NCI-H510A (cell line): ENCODE results near the gene MVK.

ENCODE experiments used
- DNase-seq: peaks from one replicate; lab custom pipeline; 2025; lab: John Stamatoyannopoulos, UW

MVK gene

DNA sequence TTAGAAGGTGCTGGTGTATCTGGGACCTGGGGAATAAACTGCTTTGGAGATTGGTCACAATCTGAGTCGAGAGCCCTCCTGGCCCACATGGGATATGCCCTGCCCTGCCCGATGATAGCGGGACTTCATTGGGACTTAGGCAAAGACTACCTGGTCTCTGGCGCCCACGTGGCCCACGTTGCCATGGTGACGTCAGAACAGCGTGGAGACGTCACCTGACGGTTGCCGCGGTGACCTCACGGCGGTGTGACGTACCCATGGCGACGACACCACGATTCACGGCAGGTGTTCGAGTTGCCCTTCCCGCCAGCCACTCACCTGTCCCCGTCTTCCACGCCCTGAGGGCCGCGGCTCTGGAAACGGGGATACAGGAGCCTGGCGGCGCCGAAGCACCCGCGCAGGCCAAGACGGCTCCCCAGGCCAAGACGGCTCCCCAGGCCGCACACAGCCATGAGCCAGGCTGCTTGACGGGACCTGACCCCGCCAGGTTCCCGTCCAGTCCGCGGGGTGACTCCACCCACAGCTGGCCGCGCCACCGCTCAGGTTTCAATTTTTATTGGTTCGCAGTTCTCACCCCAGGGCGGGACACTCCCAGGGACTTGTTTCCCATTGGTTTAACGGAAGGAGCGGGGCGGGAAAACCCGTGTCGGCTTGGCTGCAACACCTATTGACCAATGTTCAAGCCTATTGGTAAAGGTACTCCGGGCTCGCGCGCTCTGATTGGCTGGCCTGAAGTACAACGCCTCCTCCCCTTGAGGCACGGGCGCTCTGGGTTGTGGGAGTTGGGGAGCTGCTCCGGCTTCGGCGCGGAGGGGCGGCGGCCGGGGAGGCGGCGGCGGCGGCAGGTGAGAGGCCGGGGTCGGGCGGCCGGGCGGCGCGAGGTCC, at the start of gene MVK, which contains the start of gene MMAB:
Gene MVK, plus strand, starts transcription at position 766 of the 885 bp plus-strand sequence. CDS start 1,029 bp downstream, outside the sequence.
Gene MMAB, minus strand, starts transcription at position 476 of the 885 bp plus-strand sequence. Its CDS starts 24 bp downstream, at position 452.
- peak; percentile 98 for DNase-seq

GRCh38 chr12:109524466-109525278, 48.9 kb upstream of the MVK start:
- no peak for DNase-seq

DNA sequence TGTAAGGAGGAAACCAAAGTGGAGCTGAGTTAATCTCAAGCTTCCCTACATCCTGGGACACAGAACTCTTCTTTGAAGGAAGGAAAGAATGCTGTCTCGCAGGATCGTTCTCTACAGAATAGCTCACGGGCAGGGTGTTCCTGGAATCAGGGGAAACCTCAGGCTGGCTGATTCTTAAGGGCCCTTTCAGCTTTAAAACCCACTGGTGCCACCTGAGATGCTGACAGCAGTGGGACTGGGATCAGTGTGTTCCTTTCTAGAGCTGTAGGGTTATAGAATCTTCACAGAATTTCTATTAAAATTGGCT, 48.4 kb upstream of the MVK start:
- DNase-seq = no peak

DNA sequence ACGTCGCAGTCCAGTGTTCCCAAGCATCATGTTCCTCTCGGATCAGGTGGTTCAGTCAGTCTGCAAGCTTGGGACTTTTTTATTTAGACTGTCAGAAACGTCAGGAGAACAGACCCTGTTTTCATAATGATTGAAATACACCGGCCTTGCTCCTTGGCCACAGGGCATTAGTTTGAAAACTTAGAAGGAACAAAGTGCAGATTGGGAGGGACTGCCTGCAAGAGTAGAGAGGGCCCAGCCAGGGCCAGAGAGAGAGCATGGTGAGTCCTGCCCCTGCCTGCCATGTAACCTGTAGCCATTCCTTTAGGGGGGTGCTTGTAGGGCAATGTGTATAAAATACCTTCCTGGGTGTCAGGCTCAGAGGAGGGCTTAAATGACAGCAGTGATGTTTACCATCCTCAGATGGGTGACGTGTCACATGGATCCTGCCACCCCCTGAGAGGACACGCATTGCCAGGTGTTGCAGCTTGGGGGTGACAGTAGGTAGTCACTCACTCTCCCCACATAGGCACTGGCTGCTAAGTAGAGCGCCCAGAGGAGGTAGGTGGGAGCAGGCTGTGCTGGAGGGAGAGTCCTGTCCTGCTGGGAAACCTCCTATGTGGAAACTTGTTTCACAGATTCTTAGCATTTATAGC, 46.0 kb upstream of the MVK start:
- no peak for DNase-seq

DNA sequence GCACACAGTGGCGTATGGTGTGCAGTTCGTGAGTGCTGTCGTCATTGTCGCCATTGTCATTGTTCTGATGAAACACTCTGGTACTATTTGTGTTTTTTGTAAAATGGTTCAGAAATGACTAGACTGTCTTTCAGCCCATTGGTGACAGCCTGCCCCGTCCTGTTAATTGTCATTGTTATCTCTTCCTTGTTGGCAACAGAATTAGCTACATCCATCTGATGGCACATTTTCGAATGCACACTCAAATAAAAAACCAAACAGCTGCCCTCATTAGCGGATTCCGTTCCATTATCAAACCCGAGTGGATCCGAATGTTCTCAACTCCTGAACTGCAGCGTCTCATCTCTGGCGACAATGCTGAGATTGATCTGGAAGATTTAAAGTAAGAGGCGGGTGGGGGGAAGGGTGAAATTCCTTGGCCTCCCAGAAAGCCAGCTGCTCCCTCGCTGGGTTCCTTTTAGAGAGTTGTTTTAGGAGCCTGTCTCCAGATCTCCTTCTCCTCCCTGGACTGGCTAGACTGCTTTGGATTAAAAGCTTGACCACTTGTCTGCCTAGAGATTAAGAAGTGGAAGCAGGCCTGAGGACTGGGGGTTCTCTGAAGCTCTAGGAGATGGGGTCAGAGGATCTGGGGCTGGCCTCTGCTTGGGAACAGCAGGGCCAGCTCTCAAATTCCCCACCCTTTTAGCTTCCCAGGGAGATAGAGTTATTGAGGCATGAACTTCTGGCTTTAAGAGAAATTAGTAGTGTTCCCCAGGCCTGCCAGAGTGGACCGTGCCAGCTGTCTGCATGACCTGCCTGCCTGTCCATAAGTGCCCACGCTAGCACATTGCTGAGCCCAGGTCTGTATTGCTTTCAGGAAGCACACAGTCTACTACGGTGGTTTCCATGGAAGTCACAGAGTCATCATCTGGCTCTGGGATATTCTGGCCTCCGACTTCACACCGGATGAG, 43.6 kb upstream of the MVK start:
- DNase-seq = no peak

DNA sequence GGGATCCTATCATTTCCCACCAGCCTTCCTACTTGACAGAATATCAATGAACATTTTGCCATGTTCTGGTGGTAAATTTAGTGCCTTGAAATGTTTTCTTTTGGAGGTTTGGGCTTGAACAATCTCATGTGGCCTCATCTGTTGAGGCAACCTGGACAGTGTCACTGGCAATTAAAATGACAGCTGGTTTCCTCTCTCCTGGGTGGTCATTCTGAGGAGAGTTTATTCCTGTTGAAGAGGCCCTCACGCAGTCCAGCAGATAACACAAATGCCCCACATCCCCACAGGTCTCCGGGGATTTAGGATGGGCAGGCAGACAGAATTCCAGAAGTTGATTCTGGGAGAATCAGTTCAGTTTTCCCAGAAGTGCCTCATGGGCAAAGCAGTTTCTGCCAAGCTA, 42.2 kb upstream of the MVK start:
- no peak for DNase-seq

- no peak for DNase-seq
Measured at GRCh38 chr12:109532721-109533486, 40.7 kb upstream of the MVK start.

DNA sequence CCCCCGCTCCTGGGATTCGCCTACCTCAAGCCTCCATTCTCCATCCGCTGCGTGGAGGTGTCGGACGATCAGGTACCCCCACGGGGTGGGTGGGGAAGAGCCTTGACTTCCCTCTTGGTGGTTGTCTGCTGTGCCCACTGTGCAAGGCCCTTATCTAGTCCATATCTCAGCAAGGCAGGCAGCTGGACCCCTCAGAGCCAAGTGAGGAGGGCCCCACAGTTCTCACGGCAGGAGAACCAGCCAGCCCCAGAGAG, 40.2 kb upstream of the MVK start:
- no peak for DNase-seq

DNA sequence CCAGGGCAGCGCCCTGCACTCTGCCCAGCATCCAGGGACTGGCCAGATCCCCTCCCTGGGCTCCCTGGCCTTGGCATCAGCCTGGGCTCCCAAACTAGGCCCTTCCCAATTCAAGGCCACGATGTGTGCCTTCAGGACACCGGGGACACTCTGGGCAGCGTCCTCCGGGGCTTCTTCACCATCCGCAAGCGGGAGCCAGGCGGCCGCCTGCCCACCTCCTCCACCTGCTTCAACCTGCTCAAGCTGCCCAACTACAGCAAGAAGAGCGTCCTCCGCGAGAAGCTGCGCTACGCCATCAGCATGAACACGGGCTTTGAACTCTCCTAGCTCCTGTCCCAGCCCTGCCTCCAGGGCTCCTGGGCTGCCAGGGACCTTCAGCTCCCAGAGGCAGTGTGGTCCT, 39.1 kb upstream of the MVK start:
- no peak for DNase-seq

- DNase-seq = no peak
Measured at GRCh38 chr12:109535231-109535862, 38.2 kb upstream of the MVK start.

DNA sequence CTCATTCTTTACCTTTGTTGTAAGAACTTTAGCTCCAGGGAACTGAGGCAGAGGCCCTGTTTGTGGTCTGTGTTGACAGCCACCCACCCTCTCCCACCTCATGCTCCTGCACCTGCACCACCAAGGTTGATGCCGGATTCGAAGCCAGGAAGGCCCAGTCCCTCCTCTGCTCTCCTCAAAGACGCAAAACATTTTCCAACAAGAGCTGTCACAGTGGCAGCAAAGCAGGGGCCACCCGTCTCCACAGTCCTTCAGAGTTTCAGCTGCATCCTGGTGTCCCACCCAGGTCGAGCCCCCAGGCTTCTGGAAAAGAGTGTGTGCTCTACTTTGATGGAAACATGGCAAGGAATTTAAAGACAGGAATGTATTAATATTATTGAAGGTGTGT, 37.7 kb upstream of the MVK start:
- no peak for DNase-seq

GRCh38 chr12:109537136-109537535, 36.5 kb upstream of the MVK start:
- no peak for DNase-seq

DNA sequence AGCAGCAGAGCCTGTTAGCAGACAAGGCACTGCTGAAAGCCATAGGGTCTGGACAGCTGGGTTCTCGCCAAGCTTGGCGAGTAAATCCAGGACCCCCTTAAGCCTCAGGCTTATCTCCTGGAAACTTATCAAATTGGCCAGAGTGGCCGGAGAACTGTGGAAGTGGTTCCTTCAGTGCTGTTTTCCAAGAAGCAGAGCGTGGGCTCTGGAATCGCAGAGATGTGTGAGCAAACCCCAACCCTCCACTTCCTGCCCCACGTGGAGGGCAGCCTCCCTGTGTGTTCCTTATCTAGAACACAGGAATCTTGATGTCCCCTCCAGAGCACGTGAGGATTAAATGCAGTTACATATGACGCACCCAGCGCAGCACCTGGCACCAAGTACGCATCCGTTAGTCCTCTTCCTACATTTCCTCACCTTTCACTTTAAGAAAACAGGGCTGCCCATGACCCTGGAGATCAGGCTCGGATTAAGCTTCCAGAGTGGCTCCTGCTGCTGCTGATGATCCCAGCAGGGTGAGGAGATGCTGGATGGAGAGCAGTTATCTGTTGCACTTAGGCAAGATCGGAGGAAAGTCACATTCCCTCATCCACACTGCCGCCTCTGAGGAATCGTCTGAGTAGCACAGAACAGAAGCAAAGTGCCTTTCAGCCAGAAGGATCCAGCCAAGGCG, 35.3 kb upstream of the MVK start:
- no peak for DNase-seq

DNA sequence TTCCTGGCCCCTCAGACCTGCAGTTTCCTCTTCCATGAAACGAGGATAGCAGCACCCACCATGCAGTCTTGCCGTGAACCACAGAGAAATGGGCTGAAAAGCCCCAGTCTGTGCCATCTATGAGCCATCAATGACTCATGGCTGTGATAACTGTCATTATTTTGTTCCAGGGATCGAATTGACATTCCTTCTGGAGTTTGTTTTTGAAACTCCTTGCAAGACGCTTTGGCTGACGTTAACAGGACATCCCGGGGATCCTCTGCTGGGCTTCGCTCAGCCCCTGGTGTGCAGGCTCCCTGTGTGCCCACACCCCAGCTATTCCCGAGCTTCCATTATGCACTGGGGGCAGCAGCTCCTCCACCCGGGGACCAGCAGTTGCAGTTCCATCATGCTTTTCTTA, 34.1 kb upstream of the MVK start:
- DNase-seq = no peak

- DNase-seq = no peak
Measured at GRCh38 chr12:109540526-109541412, 32.8 kb upstream of the MVK start.

GRCh38 chr12:109541413-109541726, 32.2 kb upstream of the MVK start:
- no peak for DNase-seq

DNA sequence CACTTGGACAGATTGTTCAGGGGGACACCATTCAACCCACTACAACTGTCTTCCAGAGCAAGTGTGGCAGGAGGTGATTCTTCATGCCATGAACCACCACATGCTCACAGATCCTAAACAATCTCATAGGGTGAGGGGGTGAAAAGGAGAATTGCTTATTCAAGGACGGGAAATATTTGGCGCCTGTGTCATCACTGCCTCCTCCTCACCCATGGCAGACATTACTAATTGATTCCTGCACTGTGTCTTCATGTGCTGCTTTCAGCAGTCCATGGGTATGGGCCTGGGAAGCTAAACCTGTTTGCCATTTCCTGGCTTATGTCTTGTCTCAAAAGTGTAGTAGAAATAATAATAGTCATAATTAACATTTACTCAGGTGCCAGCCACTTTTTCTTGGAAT, 31.6 kb upstream of the MVK start:
- no peak for DNase-seq

GRCh38 chr12:109542876-109543275, 30.7 kb upstream of the MVK start:
- no peak for DNase-seq

DNA sequence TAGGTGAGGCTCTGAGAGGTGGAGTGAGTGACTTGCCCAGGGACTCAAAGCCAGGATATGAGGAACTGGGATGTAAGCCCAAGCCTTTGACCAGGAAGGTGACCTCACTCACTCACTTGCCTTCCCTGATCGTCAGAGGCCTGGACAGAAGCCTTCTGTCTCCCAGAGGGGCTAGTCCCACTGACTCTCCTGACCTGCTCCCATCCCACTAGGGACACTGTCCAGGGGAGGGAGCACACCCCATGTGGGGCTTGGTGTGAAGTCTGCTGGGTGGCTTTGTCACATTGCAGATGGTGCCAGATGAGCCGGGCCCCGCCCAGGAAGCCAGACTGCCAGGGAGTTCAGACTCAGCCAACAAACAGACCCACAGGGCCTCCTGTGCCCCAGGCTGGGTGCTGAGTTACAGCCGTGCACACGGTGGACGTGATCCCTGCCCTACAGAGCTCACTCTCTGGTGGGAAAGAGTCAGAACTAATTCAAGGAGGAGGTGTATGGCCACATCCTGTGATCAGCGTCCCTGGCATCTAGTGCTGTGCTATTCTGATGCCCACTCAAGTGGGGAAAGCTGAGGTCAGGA, 28.6 kb upstream of the MVK start:
- DNase-seq = no peak
